Fibroblast of peridontal ligament (primary cell): ENCODE measurements around the gene GLG1.
"Not testable (repeated sequence)": the region's sequence is repeated elsewhere in the genome, so short reads cannot be mapped to it uniquely, and the experiment has no call there.

Source experiments
- DNase-seq: peaks from one replicate; pipeline ENCODE4 v3.0.0-alpha.2; 2010; ENCODE audit errors: extremely low read depth

The GLG1 gene

GRCh38 chr16:74575175-74575806 lies 31.6 kb downstream of the GLG1 start:
- DNase-seq: no peak

- DNase-seq: no peak
Observed at GRCh38 chr16:74574146-74574545, 32.8 kb downstream of the GLG1 start.

- DNase-seq: no peak
Observed at GRCh38 chr16:74573622-74574021, 33.3 kb downstream of the GLG1 start.

GRCh38 chr16:74570412-74571301 lies 36.3 kb downstream of the GLG1 start:
- DNase-seq: no peak

- DNase-seq: peak; percentile 58
Observed at GRCh38 chr16:74568961-74569631, 37.8 kb downstream of the GLG1 start.

- DNase-seq: no peak
Observed at GRCh38 chr16:74567901-74568300, 39.0 kb downstream of the GLG1 start.

GRCh38 chr16:74565378-74565777 lies 41.5 kb downstream of the GLG1 start:
- no peak for DNase-seq

- no peak for DNase-seq
Observed at GRCh38 chr16:74564451-74564984, 42.4 kb downstream of the GLG1 start.

GRCh38 chr16:74563828-74564263 lies 43.1 kb downstream of the GLG1 start:
- no peak for DNase-seq

GRCh38 chr16:74562117-74562516 lies 44.8 kb downstream of the GLG1 start:
- DNase-seq: no peak

- DNase-seq: no peak
Observed at GRCh38 chr16:74561626-74562025, 45.3 kb downstream of the GLG1 start.

- DNase-seq: no peak
Observed at GRCh38 chr16:74560912-74561311, 46.0 kb downstream of the GLG1 start.

GRCh38 chr16:74558873-74559272 lies 48.0 kb downstream of the GLG1 start:
- no peak for DNase-seq

GRCh38 chr16:74557275-74557674 lies 49.6 kb downstream of the GLG1 start:
- DNase-seq: no peak

GRCh38 chr16:74556375-74556922 lies 50.5 kb downstream of the GLG1 start:
- DNase-seq: no peak

GRCh38 chr16:74552357-74552756 lies 54.6 kb downstream of the GLG1 start:
- not testable (repeated sequence) for DNase-seq

- DNase-seq: not testable (repeated sequence)
Observed at GRCh38 chr16:74550227-74551019, 56.5 kb downstream of the GLG1 start.

- DNase-seq: not testable (repeated sequence)
Observed at GRCh38 chr16:74546112-74546511, 60.8 kb downstream of the GLG1 start.

- not testable (repeated sequence) for DNase-seq
Observed at GRCh38 chr16:74542911-74543578, 63.9 kb downstream of the GLG1 start.

- DNase-seq: not testable (repeated sequence)
Observed at GRCh38 chr16:74540663-74541062, 66.3 kb downstream of the GLG1 start.
